ENCODE data around the gene NUAK1.

DNA sequence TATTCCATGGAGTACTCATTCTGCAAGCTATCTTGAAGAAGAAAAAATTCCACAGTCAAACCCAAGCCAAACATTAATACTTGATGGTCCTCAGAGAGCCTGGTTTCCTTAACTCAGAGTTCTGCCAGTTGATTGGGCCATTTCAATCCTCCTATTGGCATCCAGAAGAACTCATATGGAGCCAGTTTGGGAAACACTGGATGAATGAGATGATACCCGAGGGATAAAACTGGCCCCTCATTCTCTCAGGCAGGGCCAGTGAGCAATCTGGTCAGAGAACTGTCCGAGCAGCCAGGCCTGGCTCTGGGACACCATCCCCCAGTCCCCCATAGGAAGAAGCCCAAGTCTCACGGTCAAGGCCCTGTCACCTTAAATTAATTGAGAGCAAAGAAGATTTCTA, 48.8 kb downstream of the NUAK1 start:
- TF ChIP-seq, protein P1, sequence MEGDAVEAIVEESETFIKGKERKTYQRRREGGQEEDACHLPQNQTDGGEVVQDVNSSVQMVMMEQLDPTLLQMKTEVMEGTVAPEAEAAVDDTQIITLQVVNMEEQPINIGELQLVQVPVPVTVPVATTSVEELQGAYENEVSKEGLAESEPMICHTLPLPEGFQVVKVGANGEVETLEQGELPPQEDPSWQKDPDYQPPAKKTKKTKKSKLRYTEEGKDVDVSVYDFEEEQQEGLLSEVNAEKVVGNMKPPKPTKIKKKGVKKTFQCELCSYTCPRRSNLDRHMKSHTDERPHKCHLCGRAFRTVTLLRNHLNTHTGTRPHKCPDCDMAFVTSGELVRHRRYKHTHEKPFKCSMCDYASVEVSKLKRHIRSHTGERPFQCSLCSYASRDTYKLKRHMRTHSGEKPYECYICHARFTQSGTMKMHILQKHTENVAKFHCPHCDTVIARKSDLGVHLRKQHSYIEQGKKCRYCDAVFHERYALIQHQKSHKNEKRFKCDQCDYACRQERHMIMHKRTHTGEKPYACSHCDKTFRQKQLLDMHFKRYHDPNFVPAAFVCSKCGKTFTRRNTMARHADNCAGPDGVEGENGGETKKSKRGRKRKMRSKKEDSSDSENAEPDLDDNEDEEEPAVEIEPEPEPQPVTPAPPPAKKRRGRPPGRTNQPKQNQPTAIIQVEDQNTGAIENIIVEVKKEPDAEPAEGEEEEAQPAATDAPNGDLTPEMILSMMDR (IDR thresholded peaks at IDR 0.05 in 2 of 3, conservative IDR thresholded peaks at IDR 0.05 in 1 of 3; ENCODE audit: borderline replicate concordance in 1 of 3, insufficient read depth in 1 of 3, low read depth in 2 of 3, low read length in 2 of 3), result no peak
- TF ChIP-seq, protein P2, sequence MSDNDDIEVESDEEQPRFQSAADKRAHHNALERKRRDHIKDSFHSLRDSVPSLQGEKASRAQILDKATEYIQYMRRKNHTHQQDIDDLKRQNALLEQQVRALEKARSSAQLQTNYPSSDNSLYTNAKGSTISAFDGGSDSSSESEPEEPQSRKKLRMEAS (IDR thresholded peaks at IDR 0.05), result no peak
- TF ChIP-seq JUND (IDR thresholded peaks at IDR 0.05), result no peak
- no peak for TF ChIP-seq SIN3A (IDR thresholded peaks at IDR 0.05; ENCODE audit: low read depth)
- TF ChIP-seq YY1 (IDR thresholded peaks at IDR 0.05; ENCODE audit: extremely low read depth, insufficient replicate concordance, low read depth, low read length), result no peak
- TF ChIP-seq POLR2AphosphoS5 (IDR thresholded peaks at IDR 0.05; ENCODE audit: low read depth, low read length), result no peak
- no peak for TF ChIP-seq POLR2A (IDR thresholded peaks at IDR 0.05; ENCODE audit: borderline replicate concordance, extremely low read depth, insufficient read depth, insufficient read length)

Data from HCT116 (cell line).